GM21786 (cell line): Measurements from ENCODE around the gene LPP.

Experiments
- ATAC-seq: cut with Tn5 transposase; IDR thresholded peaks from one replicate; pipeline ENCODE4 v1.9.1; 2021; ENCODE audit not compliant: unreplicated experiment

LPP gene

DNA sequence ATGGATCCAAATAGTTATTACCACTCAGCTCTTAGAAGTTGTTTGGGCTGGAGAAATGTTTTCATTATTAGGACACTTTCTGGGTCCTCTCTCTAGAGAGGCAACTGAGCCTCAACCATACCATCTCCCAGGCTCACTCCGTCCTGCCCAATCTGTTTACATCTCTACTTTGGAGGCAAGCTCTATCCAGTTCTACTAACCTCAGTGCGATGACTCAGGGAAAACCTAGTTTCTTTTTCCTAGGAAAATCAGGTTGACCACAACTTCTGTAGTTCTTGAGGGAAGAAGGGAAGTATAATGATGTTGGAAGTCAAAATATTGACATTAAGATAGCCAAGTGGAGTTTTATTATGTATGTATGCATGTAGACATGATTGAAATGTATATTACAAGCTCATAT lies 40.4 kb downstream of the LPP start:
- ATAC-seq, result no peak

DNA sequence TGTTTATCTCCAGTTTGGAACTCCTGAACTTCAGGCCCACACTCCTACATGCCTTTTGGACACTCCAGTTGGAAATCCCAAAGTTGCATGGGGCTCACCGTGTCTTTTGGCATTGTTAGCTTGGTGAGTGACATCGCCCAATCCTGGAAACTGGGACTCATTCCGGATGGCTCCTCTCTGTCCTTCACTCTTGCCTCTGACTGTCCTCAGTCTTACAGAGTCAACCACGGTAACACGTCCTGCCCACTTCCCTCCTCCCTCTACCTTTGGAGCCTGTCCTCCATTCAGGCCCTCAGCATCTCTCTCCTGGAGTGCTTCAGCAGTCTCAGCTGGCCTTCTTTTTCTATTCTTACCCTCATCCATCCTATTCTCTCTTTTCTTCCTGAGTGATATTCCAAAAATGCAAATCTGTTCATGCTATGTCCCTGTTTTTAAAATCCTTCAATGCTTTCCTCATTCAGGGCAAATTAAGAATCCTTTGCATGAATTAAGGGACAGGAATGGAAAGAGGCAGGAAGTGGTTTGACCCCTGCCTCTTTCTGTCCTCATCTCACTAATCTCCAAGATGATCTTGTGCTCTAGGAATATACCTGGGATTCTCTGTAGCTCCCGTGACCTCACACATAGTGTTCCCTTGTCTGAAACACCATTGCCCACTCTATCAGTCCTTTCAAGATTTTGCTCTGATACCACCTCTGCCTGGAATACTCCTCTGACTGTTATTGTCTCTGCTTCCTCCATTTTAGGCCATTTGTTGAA lies 42.5 kb downstream of the LPP start:
- no peak for ATAC-seq

DNA sequence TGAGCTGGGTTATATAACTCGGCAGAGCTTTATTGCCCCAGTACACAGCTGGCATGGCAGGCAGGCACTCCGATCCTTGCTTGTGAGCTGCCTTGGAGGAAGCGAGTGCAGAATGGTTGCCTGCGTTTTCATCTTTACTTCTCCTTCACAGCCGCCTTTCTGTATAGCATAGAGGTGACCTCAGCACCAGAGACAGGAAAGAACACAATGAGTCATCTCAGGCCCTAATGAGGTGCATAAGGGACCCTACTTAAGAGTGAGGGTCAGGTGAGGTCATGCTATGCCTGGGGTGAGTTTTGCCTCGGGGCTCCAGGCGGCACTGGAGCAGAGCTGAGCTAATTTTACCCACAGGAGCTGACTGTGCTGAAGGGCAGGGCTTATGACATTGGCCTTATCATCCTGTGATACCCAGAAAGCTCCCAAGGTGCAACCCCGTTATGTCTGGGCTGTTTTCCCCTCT lies 43.5 kb downstream of the LPP start:
- ATAC-seq, result no peak

DNA sequence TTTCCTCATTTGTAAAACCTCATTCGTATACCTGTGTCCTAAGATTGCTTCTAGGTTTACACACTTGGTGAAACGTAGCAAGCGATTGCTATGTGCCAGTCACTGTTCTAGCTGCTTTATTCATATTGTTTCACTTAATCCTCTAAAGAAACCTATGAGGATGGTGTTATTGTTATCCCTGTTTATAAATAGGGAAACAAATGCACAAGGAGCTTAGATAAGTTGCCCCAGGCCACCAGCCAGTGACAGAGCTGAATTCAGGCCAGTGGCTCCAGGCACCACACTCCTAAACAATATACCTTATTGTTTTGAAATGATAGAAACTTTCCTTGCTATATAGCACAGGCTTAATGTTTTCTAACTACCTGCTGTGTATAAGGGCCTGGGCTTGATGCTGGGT lies 44.0 kb downstream of the LPP start:
- no peak for ATAC-seq

DNA sequence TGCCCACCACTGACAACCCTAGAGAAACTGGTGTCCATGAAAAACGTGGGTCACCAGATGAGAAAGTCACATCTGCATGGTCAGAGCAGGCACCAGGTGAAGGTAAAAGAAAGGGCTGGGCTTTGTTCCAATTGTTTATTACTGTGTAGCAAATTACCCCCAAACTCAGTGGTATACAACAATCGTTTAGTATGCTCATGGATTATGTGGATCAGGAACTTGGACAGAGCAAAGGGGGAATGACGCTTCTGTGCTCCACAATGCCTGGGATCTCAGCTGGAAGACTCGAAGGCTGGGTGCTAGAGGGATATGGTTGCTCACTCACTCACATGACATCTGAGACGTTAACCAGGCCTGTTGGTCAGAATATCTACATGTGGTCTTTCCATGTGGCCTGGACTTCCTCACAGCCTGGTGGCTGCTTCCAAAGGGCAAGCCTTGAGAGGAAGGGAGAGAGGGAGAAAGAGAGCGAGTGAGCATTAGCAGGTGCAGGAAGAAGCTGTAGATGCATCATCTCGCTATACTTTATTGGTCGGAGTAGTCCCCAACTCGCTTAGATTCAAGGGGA lies 44.9 kb downstream of the LPP start:
- no peak for ATAC-seq

DNA sequence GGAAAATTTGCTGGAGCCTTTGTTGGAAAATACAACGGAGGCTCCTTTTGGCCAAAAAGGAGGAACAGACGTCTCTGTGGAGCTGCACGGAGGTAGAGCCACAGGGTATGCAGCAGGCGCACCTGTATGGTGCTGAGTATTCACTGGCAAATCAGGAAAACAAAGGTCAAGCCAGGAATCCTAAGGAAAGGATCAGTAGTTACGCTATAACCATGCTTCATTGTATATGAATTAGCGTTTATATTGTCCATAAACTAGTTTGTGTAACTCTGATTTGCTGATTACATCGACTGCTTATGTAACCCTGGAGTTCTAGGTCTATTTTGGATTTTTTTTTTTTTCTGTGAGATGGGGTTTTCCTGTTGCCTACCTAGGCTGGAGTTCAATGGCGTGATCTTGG lies 45.4 kb downstream of the LPP start:
- no peak for ATAC-seq

DNA sequence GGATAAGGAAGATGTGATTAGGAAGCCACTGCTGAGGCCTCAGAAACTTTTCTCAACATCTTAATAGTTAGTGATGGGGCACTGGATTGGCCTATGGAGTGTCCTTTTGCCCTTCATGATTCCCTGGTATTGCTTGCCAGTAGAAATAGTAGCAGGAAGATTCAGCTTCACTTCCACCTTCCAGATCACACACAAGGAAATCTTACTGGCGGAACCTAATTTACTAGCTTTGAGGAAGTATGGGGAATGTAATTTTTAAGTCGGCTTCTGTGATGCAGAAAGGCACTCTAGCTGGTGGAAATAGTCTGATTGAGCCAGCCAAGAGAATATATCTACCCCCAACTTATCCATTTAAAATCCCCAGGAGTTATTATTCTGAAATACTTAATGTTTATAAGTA lies 46.5 kb downstream of the LPP start:
- no peak for ATAC-seq

DNA sequence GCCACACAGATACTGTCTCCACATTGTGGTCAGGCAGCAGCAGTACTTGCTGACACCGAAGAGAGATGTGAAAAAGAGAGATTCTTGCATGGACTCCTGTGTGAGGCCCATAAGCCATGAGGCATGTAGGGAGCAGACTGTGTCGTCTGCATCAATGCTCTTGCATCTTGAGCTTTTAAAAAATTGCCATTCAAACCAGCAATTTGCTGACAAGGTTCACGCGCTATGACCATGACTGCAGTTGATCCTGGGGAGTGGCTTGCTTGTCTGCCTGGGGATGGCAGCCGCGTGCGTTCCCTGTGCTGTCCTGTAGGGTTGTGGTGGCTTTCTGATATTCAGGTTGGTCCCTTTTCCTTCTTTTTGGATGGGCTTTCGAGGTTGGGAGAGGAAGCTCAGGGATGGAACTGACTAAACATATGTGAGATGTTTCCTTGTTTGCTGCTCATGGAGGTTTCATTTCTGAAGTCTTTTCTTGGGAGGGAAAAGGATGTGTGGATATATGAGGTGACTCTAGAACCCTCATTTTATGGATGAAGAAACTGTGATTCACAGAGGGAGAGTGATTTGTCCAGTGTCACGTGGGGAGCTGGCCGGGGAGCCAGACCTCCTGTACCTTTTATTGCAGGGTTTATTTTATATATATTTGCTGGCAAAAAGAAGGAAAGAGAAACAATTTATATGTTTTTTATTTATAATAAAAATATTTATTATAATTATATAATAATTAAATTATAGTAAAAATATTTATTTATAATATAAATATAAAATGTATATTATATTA lies 48.6 kb downstream of the LPP start:
- no peak for ATAC-seq

DNA sequence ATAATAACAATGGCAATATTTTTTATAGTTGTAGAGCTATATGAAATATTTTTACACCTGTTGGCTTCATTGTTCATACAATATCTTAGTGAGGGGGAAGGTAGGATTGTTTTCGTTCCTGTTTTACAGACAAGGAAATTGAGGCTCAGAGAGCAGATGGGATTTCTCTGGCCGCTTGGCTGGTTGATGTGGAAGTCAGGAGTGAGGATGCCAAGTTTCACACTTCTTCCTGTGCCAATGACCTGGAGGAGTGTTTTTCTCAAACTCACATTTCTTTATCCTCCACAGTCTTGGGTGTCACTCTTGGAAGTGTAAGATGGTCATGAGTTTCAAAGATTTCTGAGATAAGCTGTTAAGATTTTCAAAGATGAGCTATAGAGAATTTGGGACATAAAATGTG lies 50.6 kb downstream of the LPP start:
- no peak for ATAC-seq

DNA sequence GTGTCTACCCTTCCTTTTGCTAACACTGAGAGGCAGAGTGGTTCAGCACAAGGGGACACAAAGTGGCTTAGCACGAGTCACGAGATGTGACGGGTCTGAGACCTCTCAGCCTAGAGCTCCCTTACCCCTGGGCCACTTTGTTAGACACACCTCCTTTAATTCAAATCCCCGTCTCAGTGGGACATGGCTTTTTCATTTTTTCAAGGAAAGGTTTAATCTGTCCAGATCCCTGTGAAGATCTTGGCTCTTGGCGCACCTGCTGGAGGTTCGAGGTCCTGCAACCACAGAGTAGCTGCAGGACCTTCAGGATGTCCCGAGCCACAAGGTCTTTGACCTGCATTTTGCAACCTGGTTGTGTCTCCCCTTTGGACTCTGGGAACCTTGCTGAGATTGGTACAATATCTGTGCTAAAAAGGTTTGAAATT lies 52.0 kb downstream of the LPP start:
- no peak for ATAC-seq

DNA sequence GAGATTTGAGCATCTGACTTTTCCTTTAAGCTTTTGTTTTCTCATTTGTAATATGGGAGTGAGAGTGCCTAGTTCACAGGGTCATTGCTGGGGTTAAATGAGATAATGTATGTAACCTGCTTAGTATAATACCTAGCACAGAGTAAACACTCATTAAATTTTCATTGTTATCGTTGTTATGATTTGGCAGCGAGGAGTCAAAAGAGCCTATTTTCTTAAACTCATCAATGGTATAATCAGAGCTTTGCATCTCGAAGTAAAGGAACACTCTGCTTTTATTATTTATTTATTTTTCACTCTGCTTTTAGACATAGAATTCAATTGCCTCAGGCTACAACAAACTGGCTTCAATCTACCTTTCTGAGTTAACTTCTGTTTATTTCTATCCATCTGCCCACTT lies 52.8 kb downstream of the LPP start:
- ATAC-seq, result no peak

DNA sequence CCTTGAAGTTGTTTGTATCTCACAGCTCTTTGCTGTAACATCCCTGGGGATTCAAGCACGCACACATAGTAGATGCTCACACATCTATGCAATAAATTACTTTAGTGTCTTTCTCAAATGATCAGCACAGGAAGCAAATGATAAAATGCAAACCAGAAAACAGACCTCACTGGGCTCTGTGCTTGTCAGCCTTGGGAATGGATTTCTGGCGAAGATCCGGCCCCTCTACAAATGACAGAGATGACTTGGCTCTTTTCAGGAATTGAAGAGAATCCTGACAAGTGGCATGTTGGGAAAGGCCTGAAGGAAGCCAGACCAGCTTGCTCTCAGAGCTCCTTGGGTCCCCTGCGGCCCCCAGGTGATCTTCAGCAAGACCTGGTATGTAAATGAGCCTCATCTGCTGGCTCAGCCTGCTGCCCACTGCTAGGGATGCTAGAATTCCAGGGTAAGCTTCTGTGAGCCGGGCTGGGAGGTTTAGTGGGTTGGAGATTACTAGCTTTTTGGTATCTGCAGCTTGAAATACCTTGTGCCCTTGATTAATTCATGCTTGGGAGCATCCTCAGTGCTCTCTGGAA lies 54.1 kb downstream of the LPP start:
- ATAC-seq, result no peak

DNA sequence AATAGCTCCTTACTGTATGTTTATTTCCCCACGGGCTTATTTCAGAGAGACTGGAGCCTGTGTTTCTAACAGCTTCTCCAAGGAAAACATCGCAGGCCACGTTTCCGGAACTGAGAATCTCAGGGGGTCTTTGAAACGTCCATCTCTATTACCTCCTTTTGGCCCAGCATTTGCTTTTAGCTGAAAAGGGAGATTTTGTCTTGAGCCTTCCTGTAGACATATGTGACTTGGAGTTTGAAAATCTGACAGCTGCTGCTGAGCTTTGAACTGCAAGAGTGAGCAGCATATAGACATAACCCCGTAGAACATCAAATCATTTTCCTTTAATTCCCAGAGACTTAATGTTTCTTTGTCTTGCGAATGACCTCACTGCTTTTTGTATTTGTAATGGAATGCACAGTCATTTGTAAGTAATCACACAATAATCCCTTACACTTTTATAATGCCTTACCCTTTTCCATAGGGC lies 54.6 kb downstream of the LPP start:
- ATAC-seq, result no peak

DNA sequence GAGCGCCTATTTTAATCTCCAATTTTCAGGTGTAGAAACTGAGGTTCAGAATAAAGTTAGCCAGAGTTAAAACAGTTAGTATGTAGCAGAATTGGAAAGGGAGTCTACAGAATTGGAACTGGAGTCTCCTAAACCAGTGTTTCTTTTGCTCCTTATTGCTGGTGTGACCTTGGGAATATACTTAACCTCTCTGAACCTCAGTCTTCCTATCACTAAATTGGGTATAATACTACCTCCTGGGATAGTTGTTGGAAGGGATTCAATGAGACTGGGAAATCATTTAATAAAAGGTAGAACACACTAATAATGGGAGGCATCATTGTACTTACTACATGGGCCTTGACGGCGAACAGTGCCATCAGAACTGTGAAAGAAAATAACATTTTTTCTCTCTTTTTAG lies 55.1 kb downstream of the LPP start:
- ATAC-seq, result no peak

DNA sequence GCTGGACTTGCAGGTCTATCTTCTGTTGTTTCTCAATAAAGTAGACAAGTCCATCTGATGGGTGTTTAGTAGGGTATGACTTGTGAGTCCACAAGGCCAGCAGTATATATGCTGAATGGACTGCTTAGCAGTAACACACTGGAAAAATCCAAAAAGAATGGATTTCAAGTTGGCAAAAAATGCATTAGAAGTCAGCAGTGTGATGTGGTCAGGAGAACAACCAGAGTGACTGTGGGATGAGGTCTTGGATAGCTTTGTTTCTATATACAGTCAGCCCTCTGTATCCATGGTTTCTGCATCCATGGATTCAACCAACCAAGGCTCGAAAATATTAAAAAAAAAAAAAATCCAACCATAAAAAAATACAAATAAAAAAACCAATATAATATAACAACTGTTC lies 55.8 kb downstream of the LPP start:
- ATAC-seq, result no peak

DNA sequence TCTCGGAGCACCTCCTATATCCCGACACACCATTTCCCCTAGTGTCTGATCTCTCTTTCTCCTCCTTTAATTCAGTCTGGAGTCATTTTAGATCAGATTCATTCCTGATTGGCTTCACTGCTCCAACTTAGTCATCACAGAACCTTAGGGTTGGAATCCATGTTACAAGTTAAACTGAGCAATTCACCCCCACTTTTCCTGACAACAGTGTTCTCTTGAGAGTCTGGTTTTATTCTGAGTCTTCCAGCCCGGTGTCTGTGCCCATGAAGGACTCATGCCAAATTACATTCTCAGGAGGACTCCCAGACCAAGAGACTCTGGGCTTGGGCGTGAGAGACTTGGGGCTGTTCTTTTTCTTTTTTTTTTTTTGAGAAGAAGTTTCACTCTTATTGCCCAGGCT lies 57.5 kb downstream of the LPP start:
- ATAC-seq, result no peak

DNA sequence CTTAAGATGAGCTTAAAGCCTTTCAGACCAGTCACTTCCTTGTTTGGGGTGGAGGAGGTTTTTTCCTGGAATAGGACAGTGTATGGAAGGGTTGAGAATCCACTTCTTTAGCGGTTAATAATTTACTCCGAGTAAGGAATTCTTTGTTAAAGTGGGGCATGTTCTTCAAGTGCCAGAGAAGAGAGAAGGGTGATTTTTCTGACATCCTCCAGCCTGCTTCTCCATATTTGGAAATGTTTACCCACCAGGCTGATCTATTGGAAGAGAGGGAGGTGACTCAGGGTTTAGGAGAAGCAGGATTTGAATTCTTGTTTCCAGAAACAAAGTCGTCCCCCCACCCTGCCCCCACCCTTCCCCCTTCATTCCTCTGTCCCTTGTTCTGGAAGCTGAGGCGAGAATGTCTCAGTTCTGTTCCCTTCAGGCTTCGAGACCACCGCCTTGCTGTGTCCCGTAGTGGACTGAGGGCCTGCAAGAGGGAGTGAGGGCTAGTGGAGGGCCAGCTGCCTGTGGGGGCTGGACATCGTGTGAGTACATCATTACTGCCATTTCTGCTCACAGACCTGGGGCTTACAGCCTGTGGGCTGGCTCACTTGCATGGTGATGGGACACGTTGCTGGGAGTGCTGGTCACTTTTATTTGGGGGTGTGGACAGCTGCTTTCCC lies 58.5 kb downstream of the LPP start:
- no peak for ATAC-seq

DNA sequence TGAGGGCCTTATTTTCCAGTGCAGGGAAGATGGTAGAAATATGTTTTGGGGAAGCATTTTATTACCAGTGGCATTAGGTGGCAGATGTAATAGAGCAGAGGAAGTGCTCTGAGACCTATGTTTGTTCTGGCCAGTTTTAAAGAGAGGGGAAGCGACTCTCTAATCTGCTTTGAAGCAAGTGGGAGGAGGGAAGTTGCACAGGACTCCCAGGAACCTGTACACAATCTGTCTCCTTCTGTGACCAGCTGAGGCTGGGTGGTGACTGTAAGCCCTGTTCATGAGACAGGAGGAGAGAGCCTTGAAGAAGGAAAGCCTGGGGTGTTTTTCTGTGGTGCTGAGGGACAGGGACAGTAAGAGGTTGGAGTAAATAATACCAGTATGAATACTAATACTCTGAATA lies 60.5 kb downstream of the LPP start:
- ATAC-seq, result no peak

DNA sequence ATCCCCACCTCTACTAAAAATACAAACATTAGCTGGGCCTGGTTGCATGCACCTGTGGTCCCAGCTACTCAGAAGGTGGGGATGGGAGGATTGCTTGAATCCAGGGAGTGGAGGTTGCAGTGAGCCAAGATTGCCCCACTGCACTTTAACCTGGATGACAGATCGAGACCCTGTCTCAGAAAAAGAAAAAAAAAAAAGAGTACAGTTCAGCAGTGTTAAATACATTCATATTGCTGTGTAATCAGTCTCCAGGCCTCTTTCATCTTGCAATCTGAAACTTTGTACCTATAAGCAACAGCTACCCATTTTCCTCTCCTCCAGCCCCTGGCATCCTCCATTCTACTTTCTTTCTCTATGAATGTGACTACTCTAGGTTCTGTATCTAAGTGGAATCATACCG lies 61.2 kb downstream of the LPP start:
- ATAC-seq, result no peak

DNA sequence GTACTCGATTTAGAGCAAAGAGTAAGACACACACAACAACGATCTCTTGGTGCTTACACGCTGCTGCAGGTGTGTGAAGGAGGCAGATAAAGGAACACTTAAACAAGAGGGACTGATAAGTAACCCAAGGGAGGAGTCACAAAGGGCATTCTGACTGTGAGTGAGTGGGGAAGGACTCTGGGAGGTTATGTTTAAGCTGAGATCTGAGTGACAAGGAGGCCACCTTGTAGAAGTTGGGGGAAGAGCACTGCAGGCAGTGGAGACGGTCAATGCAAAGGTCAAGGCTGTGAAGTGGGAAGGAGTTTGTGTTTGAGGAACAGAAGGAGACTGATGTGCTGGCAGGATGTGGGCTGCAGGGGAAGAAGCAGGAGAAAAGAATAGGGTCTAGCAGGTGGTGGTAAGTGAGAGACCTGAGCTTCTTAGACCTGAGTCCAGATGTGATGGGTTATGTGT lies 63.1 kb downstream of the LPP start:
- no peak for ATAC-seq

DNA sequence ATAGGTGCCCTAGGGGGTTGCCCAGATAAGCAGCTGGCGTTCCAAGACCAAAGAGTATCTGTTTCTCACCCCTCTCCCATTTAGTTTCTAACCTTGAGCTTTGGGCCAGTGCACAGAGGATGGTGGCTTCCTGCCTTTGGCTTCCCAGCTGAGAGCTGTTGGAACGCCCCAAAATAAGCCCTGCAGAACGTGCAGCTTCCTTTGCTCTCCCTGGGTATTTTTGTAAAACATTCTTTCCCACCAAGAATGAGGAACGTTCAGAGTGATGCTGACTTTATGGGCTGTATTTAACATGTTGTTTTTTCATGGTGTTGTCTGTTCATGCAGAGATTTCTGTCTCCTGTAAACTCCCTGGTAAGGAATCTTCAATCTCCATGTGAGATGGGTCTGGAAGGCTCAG lies 63.8 kb downstream of the LPP start:
- ATAC-seq, result no peak
